Endodermal cell (in vitro differentiated cells): ENCODE data around the gene DNAJC17. TPM values are rescaled to one million over a fixed set of nuclear protein-coding genes. Genes with fewer than 3 reads are reported as not detected.

Experiments used
- DNase-seq: peaks from one replicate; pipeline ENCODE4 v3.0.0-alpha.2; 2017
- H3K27ac ChIP-seq: 2 replicates; pipeline ENCODE4 v1.5.1; 2013; ENCODE audit warnings: mild to moderate bottlenecking, low read depth, low read length, moderate library complexity
- H3K27me3 ChIP-seq: 2 replicates; pipeline ENCODE4 v1.6.1; 2013; ENCODE audit warnings: mild to moderate bottlenecking, low read length, moderate library complexity; ENCODE audit not compliant: insufficient read depth, control insufficient read depth, poor library complexity, severe bottlenecking
- H3K36me3 ChIP-seq: 2 replicates; pipeline ENCODE4 v1.7.0; 2013; ENCODE audit warnings: mild to moderate bottlenecking, low read length, moderate library complexity; ENCODE audit not compliant: control insufficient read depth, insufficient read depth
- H3K4me1 ChIP-seq: one replicate; pipeline ENCODE4 v1.7.0; 2013; ENCODE audit warnings: low read length; ENCODE audit not compliant: control insufficient read depth, insufficient read depth
- H3K4me3 ChIP-seq: 2 replicates; pipeline ENCODE4 v1.5.1; 2013; ENCODE audit warnings: mild to moderate bottlenecking, low read length, moderate library complexity
- H3K9ac ChIP-seq: 2 replicates; pipeline ENCODE4 v1.6.1; 2013; ENCODE audit warnings: mild to moderate bottlenecking, low read length, moderate library complexity; ENCODE audit not compliant: poor library complexity, severe bottlenecking; ENCODE audit errors: extremely low read depth
- H3K9me3 ChIP-seq: 2 replicates; pipeline ENCODE4 v1.6.1; 2013; ENCODE audit warnings: mild to moderate bottlenecking, low read length, moderate library complexity; ENCODE audit not compliant: control insufficient read depth
- H3K27ac Mint-ChIP-seq: 2 replicates; pipeline ENCODE4 v1.8.0; 2020; ENCODE audit warnings: mixed read lengths
- H3K27me3 Mint-ChIP-seq: 2 replicates; pipeline ENCODE4 v1.8.0; 2021; ENCODE audit warnings: mild to moderate bottlenecking, mixed read lengths; ENCODE audit not compliant: insufficient read depth
- H3K36me3 Mint-ChIP-seq: 2 replicates; pipeline ENCODE4 v1.8.0; 2020; ENCODE audit warnings: low read depth, mixed read lengths
- H3K4me1 Mint-ChIP-seq: 2 replicates; pipeline ENCODE4 v1.8.0; 2020; ENCODE audit warnings: mixed read lengths
- H3K4me3 Mint-ChIP-seq: 2 replicates; pipeline ENCODE4 v1.8.0; 2020; ENCODE audit warnings: mild to moderate bottlenecking, moderate library complexity, mixed read lengths
- H3K9me3 Mint-ChIP-seq: 2 replicates; pipeline ENCODE4 v1.8.0; 2020; ENCODE audit warnings: mild to moderate bottlenecking, mixed read lengths
- WGBS, 2 experiments: methylation state at CpG; one replicate each; pipeline versions ENCODE4 v1.1.5 to v1.1.7; 2013; ENCODE audit warnings: missing lambda C conversion rate in 2 of 2, mixed read lengths in 1 of 2; ENCODE audit not compliant: insufficient coverage in 1 of 2, insufficient read length in 1 of 2; 5-methylcytosine and 5-hydroxymethylcytosine counted together
- total RNA-seq, 2 donors: library from RNA; stranded (reverse); fragmentation: NEBNext Ultra II Directional in 1 of 2; extraction: Animal tissue kit (Norgen Biotek cat#: 25700) in 1 of 2; gene quantifications; 2 replicates in 1 of 2; 3 replicates in 1 of 2; pipeline ENCODE4 v1.2.1, GENCODE V29; 2021
- TF ChIP-seq, protein P1 (sequence below): fragments of 200-600 bp; sonication (generic); conservative IDR thresholded peaks from 2 replicates; pipeline ENCODE4 v1.5.0; 2021; ENCODE audit warnings: antibody characterized with exemption, mild to moderate bottlenecking

Gene DNAJC17
- total RNA-seq, 2 donors from 2014 or later = 34.0 to 41.0 TPM

DNA sequence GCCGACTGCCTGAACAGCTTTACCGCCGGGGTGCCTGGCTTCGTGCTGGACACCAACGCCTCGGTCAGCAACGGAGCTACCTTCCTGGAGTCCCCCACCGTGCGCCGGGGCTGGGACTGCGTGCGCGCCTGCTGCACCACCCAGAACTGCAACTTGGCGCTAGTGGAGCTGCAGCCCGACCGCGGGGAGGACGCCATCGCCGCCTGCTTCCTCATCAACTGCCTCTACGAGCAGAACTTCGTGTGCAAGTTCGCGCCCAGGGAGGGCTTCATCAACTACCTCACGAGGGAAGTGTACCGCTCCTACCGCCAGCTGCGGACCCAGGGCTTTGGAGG is 37.4 kb upstream of the DNAJC17 start:
- peak overlapping the region; percentile 66 for H3K9ac ChIP-seq
- no peaks in the 10 kb centered on the region for H3K27me3 Mint-ChIP-seq
- TF ChIP-seq, protein P1, sequence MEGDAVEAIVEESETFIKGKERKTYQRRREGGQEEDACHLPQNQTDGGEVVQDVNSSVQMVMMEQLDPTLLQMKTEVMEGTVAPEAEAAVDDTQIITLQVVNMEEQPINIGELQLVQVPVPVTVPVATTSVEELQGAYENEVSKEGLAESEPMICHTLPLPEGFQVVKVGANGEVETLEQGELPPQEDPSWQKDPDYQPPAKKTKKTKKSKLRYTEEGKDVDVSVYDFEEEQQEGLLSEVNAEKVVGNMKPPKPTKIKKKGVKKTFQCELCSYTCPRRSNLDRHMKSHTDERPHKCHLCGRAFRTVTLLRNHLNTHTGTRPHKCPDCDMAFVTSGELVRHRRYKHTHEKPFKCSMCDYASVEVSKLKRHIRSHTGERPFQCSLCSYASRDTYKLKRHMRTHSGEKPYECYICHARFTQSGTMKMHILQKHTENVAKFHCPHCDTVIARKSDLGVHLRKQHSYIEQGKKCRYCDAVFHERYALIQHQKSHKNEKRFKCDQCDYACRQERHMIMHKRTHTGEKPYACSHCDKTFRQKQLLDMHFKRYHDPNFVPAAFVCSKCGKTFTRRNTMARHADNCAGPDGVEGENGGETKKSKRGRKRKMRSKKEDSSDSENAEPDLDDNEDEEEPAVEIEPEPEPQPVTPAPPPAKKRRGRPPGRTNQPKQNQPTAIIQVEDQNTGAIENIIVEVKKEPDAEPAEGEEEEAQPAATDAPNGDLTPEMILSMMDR = peak; percentile 22
- peaks cover 31% of the 10 kb centered on the region for H3K4me1 Mint-ChIP-seq
- DNase-seq = peak; percentile 81
- peak overlapping the region; percentile 95 for H3K27ac Mint-ChIP-seq
- H3K4me3 ChIP-seq = peak overlapping the region; percentile 80
- H3K9me3 ChIP-seq = no peaks in the 10 kb centered on the region
- no peak overlapping the region for H3K27ac ChIP-seq
- peaks cover 31% of the 10 kb centered on the region for H3K36me3 Mint-ChIP-seq
- 9 to 11% methylated on average over 16 to 28 of the region's 28 CpGs for WGBS, 2 experiments
- no peaks in the 10 kb centered on the region for H3K9me3 Mint-ChIP-seq
- H3K4me1 ChIP-seq = peaks cover 5% of the 10 kb centered on the region
- H3K4me3 Mint-ChIP-seq = peak overlapping the region; percentile 93
- H3K36me3 ChIP-seq = peaks cover 7% of the 10 kb centered on the region
- H3K27me3 ChIP-seq = peaks cover 32% of the 10 kb centered on the region

DNA sequence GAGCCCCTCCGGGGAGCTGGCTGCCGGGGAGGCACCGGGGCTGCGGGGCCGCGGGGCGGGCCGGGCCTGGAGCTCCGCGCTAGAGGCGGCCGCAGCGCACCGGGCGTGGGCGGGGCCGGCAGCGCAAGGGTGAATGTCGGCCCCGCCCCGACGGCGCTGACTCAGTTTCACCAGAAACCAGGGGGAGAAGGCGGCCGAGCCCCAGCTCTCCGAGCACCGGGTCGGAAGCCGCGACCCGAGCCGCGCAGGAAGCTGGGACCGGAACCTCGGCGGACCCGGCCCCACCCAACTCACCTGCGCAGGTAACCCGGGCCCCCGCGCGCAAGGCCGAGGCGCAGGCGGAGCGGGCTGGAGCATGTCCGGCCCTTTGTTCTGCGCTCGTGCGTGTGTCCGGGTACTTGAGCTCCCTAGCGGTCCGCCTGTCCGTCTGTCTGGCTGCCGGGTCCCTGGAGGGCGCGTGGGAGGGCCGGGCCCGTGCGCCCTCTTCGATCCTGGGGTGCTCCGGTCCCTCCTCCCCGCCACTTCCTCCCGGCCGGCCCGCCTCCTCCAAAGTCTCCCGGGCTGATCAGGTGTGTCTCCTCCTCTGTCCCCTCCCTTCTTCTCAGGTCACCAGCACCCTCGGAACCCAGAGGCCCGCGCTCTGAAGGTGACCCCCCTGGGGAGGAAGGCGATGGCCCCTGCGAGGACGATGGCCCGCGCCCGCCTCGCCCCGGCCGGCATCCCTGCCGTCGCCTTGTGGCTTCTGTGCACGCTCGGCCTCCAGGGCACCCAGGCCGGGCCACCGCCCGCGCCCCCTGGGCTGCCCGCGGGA is 36.8 kb upstream of the DNAJC17 start, which contains the start of gene SPINT1:
Gene SPINT1, plus strand, starts transcription at position 164 of the 811 bp plus-strand sequence. Its CDS starts 507 bp downstream, at position 671.
- peaks cover 5% of the 10 kb centered on the region for H3K4me1 ChIP-seq
- peak within 1 kb of the TSS; percentile 80 for H3K4me3 ChIP-seq
- H3K36me3 ChIP-seq = peaks cover 7% of the 10 kb centered on the region
- no peaks in the 10 kb centered on the region for H3K9me3 ChIP-seq
- H3K9ac ChIP-seq = peak within 1 kb of the TSS; percentile 66
- Mint-ChIP-seq H3K27ac (peak within 1 kb of the TSS; percentile 95), H3K36me3 (peaks cover 26% of the 10 kb centered on the region), H3K4me3 (peak within 1 kb of the TSS; percentile 93), H3K27me3 (no peaks in the 10 kb centered on the region), H3K9me3 (no peaks in the 10 kb centered on the region), H3K4me1 (peaks cover 31% of the 10 kb centered on the region)
- peaks cover 32% of the 10 kb centered on the region for H3K27me3 ChIP-seq
- peak; percentile 81 for DNase-seq
- no peak within 1 kb of the TSS for H3K27ac ChIP-seq
- TF ChIP-seq, protein P1 = no peak
- 0 to 1% methylated on average over 26 to 89 of the region's 89 CpGs for whole genome bisulfite sequencing, 2 experiments

DNA sequence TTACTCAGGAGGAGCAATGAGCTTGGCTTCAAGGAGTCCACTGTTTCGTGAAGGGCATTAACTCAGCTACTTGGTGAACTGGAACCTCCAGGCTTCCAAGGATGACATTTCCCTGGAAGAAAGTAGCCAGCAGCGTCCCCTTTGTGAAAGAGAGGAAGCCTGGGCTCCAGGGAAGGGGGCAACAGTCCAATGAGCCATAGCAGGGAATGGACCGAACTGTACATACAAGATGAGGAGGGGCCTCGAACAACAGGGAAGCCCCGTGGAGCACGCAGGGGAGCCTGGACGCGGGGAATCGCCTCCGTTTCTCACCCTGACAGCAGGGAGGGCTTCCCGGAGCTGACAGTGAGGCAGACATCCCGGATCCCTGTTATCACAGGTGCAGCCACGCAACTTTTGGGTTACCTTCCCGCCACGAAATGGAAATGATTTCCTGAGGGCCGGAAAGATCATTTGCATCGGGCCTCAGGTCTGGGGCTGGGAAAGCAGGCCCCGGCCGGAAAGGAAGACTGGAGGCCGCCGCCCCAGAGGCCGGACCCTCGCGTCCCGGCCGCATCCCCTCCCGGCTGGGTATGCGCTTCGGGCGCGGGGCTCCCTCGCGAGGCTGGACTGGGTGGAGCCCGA is 36.1 kb upstream of the DNAJC17 start:
- H3K4me1 ChIP-seq = peaks cover 5% of the 10 kb centered on the region
- TF ChIP-seq, protein P1 = no peak
- peaks cover 32% of the 10 kb centered on the region for H3K27me3 ChIP-seq
- H3K4me1 Mint-ChIP-seq = peaks cover 31% of the 10 kb centered on the region
- peaks cover 22% of the 10 kb centered on the region for H3K36me3 Mint-ChIP-seq
- no peak overlapping the region for H3K27ac ChIP-seq
- H3K9me3 Mint-ChIP-seq = no peaks in the 10 kb centered on the region
- DNase-seq = no peak
- WGBS, 2 experiments = 13 to 27% methylated on average over 17 to 34 of the region's 34 CpGs
- H3K27ac Mint-ChIP-seq = peak overlapping the region; percentile 77
- peak overlapping the region; percentile 80 for H3K4me3 ChIP-seq
- H3K9ac ChIP-seq = peak overlapping the region; percentile 20
- peaks cover 3% of the 10 kb centered on the region for H3K36me3 ChIP-seq
- peak overlapping the region; percentile 93 for H3K4me3 Mint-ChIP-seq
- H3K27me3 Mint-ChIP-seq = no peaks in the 10 kb centered on the region
- no peaks in the 10 kb centered on the region for H3K9me3 ChIP-seq
